HepG2 (cell line): ENCODE measurements around the gene DPP7. TPM values are rescaled to one million over a fixed set of nuclear protein-coding genes. Genes with fewer than 3 reads are reported as not detected.

Experiments
- ARNT ChIP-seq: fragments of 450-650 bp; IDR thresholded peaks from 2 replicates; pipeline ENCODE4 v1.6.1; 2017
- CEBPB ChIP-seq: IDR thresholded peaks from 2 replicates; pipeline ENCODE4 v1.6.1; 2011; ENCODE audit warnings: low read depth, low read length, improper control_type of control experiment, borderline replicate concordance
- FOXP1 ChIP-seq, 2 experiments: fragments of 450-650 bp in 1 of 2; IDR thresholded peaks; 2 replicates each; pipeline ENCODE4 v1.6.1; 2017 to 2018; ENCODE audit warnings: antibody characterized with exemption in 1 of 2
- HHEX ChIP-seq: IDR thresholded peaks from 2 replicates; pipeline ENCODE4 v1.6.1; 2016; ENCODE audit warnings: control low read depth
- HNRNPH1 ChIP-seq: fragments of 200-400 bp; formaldehyde crosslinking; optimal IDR thresholded peaks from 2 replicates; pipeline ENCODE3; 2017; ENCODE audit warnings: mild to moderate bottlenecking, low read depth, low read length
- ISL2 ChIP-seq: sonication (generic); formaldehyde crosslinking; IDR thresholded peaks from 2 replicates; pipeline ENCODE4 v1.5.0; 2020; ENCODE audit warnings: missing genetic modification reagents
- KDM2A ChIP-seq: sonication (generic); formaldehyde crosslinking; IDR thresholded peaks from 2 replicates; pipeline ENCODE4 v1.4.0; 2020; ENCODE audit warnings: low read depth, missing genetic modification reagents, borderline replicate concordance
- KDM6A ChIP-seq: IDR thresholded peaks from 2 replicates; pipeline ENCODE4 v1.6.1; 2016; ENCODE audit warnings: low read depth
- KLF11 ChIP-seq: IDR thresholded peaks from 2 replicates; pipeline ENCODE4 v1.6.1; 2016; ENCODE audit warnings: missing compliant biosample characterization
- MAFG ChIP-seq: sonication (generic); formaldehyde crosslinking; IDR thresholded peaks from 2 replicates; pipeline ENCODE4 v1.5.1; 2020; ENCODE audit warnings: mild to moderate bottlenecking, missing genetic modification reagents
- MEIS2 ChIP-seq: sonication (generic); formaldehyde crosslinking; IDR thresholded peaks from 2 replicates; pipeline ENCODE4 v1.9.0; 2021; ENCODE audit warnings: mild to moderate bottlenecking, missing genetic modification reagents
- MXD4 ChIP-seq: IDR thresholded peaks from 2 replicates; pipeline ENCODE4 v1.6.1; 2016; ENCODE audit warnings: mild to moderate bottlenecking, missing biosample characterization, missing genetic modification reagents
- MYNN ChIP-seq: sonication (generic); formaldehyde crosslinking; IDR thresholded peaks from 2 replicates; pipeline ENCODE4 v1.4.0; 2020; ENCODE audit warnings: mild to moderate bottlenecking, low read depth, missing genetic modification reagents
- NFATC3 ChIP-seq: sonication (generic); formaldehyde crosslinking; IDR thresholded peaks from 2 replicates; pipeline ENCODE4 v1.5.1; 2020; ENCODE audit warnings: mild to moderate bottlenecking, missing genetic modification reagents
- NFE2 ChIP-seq: sonication (generic); formaldehyde crosslinking; IDR thresholded peaks from 2 replicates; pipeline ENCODE4 v1.4.0; 2020; ENCODE audit warnings: missing genetic modification reagents
- PHF8 ChIP-seq: sonication (generic); formaldehyde crosslinking; IDR thresholded peaks from 2 replicates; pipeline ENCODE4 v1.5.0; 2020; ENCODE audit warnings: missing genetic modification reagents
- PLRG1 ChIP-seq: fragments of 450-650 bp; conservative IDR thresholded peaks from 2 replicates; pipeline ENCODE4 v1.6.1; 2016
- RBAK ChIP-seq: sonication (generic); formaldehyde crosslinking; IDR thresholded peaks from 2 replicates; pipeline ENCODE4 v1.5.1; 2020; ENCODE audit warnings: mild to moderate bottlenecking, missing genetic modification reagents
- RFX5 ChIP-seq: IDR thresholded peaks from 2 replicates; pipeline ENCODE4 v1.6.1; 2011; ENCODE audit warnings: low read depth, low read length, improper control_type of control experiment
- TEAD3 ChIP-seq: optimal IDR thresholded peaks from 2 replicates; pipeline ENCODE3; 2016; ENCODE audit warnings: borderline replicate concordance
- ZNF563 ChIP-seq: sonication (generic); formaldehyde crosslinking; IDR thresholded peaks from 2 replicates; pipeline ENCODE4 v1.8.0; 2022; ENCODE audit warnings: mild to moderate bottlenecking, moderate library complexity, missing genetic modification reagents
- polyA plus RNA-seq, 8 experiments: library from polyadenylated mRNA; depleted of rRNA in 3 of 8; stranded (reverse) in 7 of 8; unstranded in 1 of 8; fragments of >200 nt; fragmentation: Illumina TruSeq in 4 of 8; extraction: Trizol in 4 of 8; gene quantifications; 2 replicates each; pipeline versions ENCODE4 v1.2.1 to v1.2.3, GENCODE V29; 2011 to 2016; ENCODE audit warnings: low read depth in 4 of 8, missing spikeins in 1 of 8, mixed read lengths in 1 of 8; ENCODE audit not compliant: insufficient read depth in 1 of 8
- total RNA-seq, 5 experiments: library from RNA; depleted of rRNA; stranded (reverse); fragments of >200 nt; fragmentation: Illumina TruSeq; extraction: Trizol; gene quantifications; 2 replicates each; pipeline ENCODE4 v1.2.3, GENCODE V29; 2016; ENCODE audit warnings: low read depth in 1 of 5
- TF ChIP-seq, protein P1 (sequence below): sonication (generic); formaldehyde crosslinking; IDR thresholded peaks from 2 replicates; pipeline ENCODE4 v1.5.1; 2020; ENCODE audit warnings: missing genetic modification reagents, mild to moderate bottlenecking, borderline replicate concordance
- TF ChIP-seq, protein P2 (sequence below): sonication (generic); formaldehyde crosslinking; IDR thresholded peaks from 2 replicates; pipeline ENCODE4 v1.5.0; 2020; ENCODE audit warnings: mild to moderate bottlenecking, missing genetic modification reagents, borderline replicate concordance
- TF ChIP-seq, protein P3 (sequence below): IDR thresholded peaks from 2 replicates; pipeline ENCODE4 v1.6.1; 2016; ENCODE audit warnings: missing compliant biosample characterization, missing genetic modification reagents, borderline replicate concordance
- TF ChIP-seq, protein P4 (sequence below), 2 experiments: sonication (generic) in 1 of 2; formaldehyde crosslinking in 1 of 2; IDR thresholded peaks; 2 replicates each; pipeline versions ENCODE4 v1.5.1 to v1.6.1; 2011 to 2020; ENCODE audit warnings: borderline replicate concordance in 1 of 2, low read depth in 1 of 2, low read length in 1 of 2, mild to moderate bottlenecking in 1 of 2, missing genetic modification reagents in 1 of 2, moderate library complexity in 1 of 2
- TF ChIP-seq, protein P5 (sequence below): IDR thresholded peaks from 2 replicates; pipeline ENCODE4 v1.6.1; 2016; ENCODE audit warnings: missing genetic modification reagents, missing compliant biosample characterization

Gene DPP7
- total and polyA plus RNA-seq, 2 of the 13 experiments (the other 11 are each of a cell fraction or from before 2014, with no cell fraction given): 1.2 to 4.5 TPM

DNA sequence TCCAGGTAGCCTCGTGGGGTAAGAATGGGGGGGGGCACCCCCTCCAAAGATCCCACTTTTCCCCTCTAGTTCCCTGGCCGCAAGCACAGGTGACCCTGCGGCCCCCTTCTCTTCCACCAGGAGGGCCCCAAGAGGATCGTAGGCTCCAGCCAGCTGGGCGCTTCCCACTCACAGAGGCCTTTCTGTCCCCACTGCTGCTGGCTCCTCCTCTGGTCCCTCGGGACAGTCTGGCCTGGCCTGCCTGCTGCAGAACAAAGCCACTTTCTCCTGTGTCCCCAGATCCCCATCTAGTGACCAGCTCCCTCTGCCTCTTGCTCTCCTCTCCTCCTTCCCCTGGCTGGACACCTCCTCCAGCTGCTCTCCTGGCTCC, 43.6 kb downstream of the DPP7 start (continued):
- TF ChIP-seq MYNN (CRISPR knock-in tag) (no peak), KDM2A (0 out of 2 replicates have a peak, but pooled peaks have one; percentile 5), NFE2 (CRISPR knock-in tag) (no peak), FOXP1 (IDR thresholded peaks at IDR 0.05) (no peak), FOXP1 (CRISPR knock-in tag; IDR thresholded peaks at IDR 0.05) (no peak), RBAK (CRISPR knock-in tag) (0 out of 2 replicates have a peak, but pooled peaks have one; percentile 19), ARNT (no peak), RFX5 (no peak), HNRNPH1 (no peak), ZNF563 (CRISPR knock-in tag) (no peak), MEIS2 (CRISPR knock-in tag) (no peak), NFATC3 (CRISPR knock-in tag) (no peak), MXD4 (no peak), HHEX (CRISPR knock-in tag) (no peak), CEBPB (no peak), PLRG1 (no peak), TEAD3 (peak; percentile 10), KDM6A (no peak), PHF8 (CRISPR knock-in tag) (peak; percentile 64), ISL2 (CRISPR knock-in tag) (no peak), MAFG (CRISPR knock-in tag) (no peak), KLF11 (no peak)
- TF ChIP-seq, protein P1, sequence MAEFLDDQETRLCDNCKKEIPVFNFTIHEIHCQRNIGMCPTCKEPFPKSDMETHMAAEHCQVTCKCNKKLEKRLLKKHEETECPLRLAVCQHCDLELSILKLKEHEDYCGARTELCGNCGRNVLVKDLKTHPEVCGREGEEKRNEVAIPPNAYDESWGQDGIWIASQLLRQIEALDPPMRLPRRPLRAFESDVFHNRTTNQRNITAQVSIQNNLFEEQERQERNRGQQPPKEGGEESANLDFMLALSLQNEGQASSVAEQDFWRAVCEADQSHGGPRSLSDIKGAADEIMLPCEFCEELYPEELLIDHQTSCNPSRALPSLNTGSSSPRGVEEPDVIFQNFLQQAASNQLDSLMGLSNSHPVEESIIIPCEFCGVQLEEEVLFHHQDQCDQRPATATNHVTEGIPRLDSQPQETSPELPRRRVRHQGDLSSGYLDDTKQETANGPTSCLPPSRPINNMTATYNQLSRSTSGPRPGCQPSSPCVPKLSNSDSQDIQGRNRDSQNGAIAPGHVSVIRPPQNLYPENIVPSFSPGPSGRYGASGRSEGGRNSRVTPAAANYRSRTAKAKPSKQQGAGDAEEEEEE: 0 out of 2 replicates have a peak, but pooled peaks have one; percentile 63
- TF ChIP-seq, protein P2, sequence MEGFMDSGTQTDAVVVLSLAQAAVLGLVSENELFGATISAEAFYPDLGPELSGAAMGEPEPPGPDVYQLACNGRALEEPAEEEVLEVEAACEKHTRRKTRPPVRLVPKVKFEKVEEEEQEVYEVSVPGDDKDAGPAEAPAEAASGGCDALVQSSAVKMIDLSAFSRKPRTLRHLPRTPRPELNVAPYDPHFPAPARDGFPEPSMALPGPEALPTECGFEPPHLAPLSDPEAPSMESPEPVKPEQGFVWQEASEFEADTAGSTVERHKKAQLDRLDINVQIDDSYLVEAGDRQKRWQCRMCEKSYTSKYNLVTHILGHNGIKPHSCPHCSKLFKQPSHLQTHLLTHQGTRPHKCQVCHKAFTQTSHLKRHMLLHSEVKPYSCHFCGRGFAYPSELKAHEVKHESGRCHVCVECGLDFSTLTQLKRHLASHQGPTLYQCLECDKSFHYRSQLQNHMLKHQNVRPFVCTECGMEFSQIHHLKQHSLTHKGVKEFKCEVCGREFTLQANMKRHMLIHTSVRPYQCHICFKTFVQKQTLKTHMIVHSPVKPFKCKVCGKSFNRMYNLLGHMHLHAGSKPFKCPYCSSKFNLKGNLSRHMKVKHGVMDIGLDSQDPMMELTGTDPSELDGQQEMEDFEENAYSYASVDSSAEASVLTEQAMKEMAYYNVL (CRISPR knock-in tag): no peak
- TF ChIP-seq, protein P3, sequence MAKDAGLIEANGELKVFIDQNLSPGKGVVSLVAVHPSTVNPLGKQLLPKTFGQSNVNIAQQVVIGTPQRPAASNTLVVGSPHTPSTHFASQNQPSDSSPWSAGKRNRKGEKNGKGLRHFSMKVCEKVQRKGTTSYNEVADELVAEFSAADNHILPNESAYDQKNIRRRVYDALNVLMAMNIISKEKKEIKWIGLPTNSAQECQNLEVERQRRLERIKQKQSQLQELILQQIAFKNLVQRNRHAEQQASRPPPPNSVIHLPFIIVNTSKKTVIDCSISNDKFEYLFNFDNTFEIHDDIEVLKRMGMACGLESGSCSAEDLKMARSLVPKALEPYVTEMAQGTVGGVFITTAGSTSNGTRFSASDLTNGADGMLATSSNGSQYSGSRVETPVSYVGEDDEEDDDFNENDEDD (CRISPR knock-in tag): no peak
- TF ChIP-seq, protein P4, sequence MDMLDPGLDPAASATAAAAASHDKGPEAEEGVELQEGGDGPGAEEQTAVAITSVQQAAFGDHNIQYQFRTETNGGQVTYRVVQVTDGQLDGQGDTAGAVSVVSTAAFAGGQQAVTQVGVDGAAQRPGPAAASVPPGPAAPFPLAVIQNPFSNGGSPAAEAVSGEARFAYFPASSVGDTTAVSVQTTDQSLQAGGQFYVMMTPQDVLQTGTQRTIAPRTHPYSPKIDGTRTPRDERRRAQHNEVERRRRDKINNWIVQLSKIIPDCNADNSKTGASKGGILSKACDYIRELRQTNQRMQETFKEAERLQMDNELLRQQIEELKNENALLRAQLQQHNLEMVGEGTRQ (IDR thresholded peaks at IDR 0.05; ENCODE audit: low read depth, low read length): no peak
- TF ChIP-seq, protein P4 (CRISPR knock-in tag; IDR thresholded peaks at IDR 0.05; ENCODE audit: borderline replicate concordance): 0 out of 2 replicates have a peak, but pooled peaks have one; percentile 12
- TF ChIP-seq, protein P5, sequence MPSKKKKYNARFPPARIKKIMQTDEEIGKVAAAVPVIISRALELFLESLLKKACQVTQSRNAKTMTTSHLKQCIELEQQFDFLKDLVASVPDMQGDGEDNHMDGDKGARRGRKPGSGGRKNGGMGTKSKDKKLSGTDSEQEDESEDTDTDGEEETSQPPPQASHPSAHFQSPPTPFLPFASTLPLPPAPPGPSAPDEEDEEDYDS (CRISPR knock-in tag): no peak
